HepG2 (cell line): ENCODE results near the gene DNAJC12. TPM values are rescaled to one million over a fixed set of nuclear protein-coding genes. Genes with fewer than 3 reads are reported as not detected.

Experiments
- BCL3 ChIP-seq: sonication (generic); formaldehyde crosslinking; IDR thresholded peaks from 2 replicates; pipeline ENCODE4 v1.5.1; 2020; ENCODE audit warnings: mild to moderate bottlenecking, missing genetic modification reagents, moderate library complexity
- IRF9 ChIP-seq: sonication (generic); formaldehyde crosslinking; IDR thresholded peaks from 2 replicates; pipeline ENCODE4 v1.8.0; 2022; ENCODE audit warnings: missing genetic modification reagents, mild to moderate bottlenecking, borderline replicate concordance
- NR2F6 ChIP-seq, 2 experiments: IDR thresholded peaks; 2 replicates each; pipeline ENCODE4 v1.6.1; 2016; ENCODE audit warnings: antibody characterized with exemption in 1 of 2, mild to moderate bottlenecking in 1 of 2
- SMAD9 ChIP-seq: sonication (generic); formaldehyde crosslinking; IDR thresholded peaks from 2 replicates; pipeline ENCODE4 v1.5.1; 2020; ENCODE audit warnings: mild to moderate bottlenecking, missing genetic modification reagents
- ZBTB40 ChIP-seq, 2 experiments: fragments of 450-650 bp in 1 of 2; sonication (generic) in 1 of 2; formaldehyde crosslinking in 1 of 2; IDR thresholded peaks; 2 replicates each; pipeline versions ENCODE4 v1.6.1 to v1.8.0; 2016 to 2022; ENCODE audit warnings: antibody characterized with exemption in 1 of 2, mild to moderate bottlenecking in 1 of 2, missing genetic modification reagents in 1 of 2
- ZBTB8A ChIP-seq: sonication (generic); formaldehyde crosslinking; IDR thresholded peaks from 2 replicates; pipeline ENCODE4 v1.4.0; 2020; ENCODE audit warnings: mild to moderate bottlenecking, low read depth, missing genetic modification reagents, borderline replicate concordance
- ZFAT ChIP-seq: sonication (generic); formaldehyde crosslinking; conservative IDR thresholded peaks from 2 replicates; pipeline ENCODE4 v1.8.1; 2023; ENCODE audit warnings: missing genetic modification reagents, inconsistent platforms
- ZNF280D ChIP-seq: sonication (generic); formaldehyde crosslinking; IDR thresholded peaks from 2 replicates; pipeline ENCODE4 v1.5.1; 2020; ENCODE audit warnings: mild to moderate bottlenecking, missing genetic modification reagents
- ZNF343 ChIP-seq: sonication (generic); formaldehyde crosslinking; IDR thresholded peaks from 2 replicates; pipeline ENCODE4 v1.4.0; 2020; ENCODE audit warnings: mild to moderate bottlenecking, missing genetic modification reagents
- ZNF605 ChIP-seq: sonication (generic); formaldehyde crosslinking; IDR thresholded peaks from 2 replicates; pipeline ENCODE4 v1.8.0; 2022; ENCODE audit warnings: mild to moderate bottlenecking, missing genetic modification reagents
- ZNF614 ChIP-seq: IDR thresholded peaks from 2 replicates; pipeline ENCODE4 v1.6.1; 2018; ENCODE audit warnings: missing biosample characterization, missing genetic modification reagents, inconsistent platforms, borderline replicate concordance
- ZNF670 ChIP-seq: sonication (generic); formaldehyde crosslinking; IDR thresholded peaks from 2 replicates; pipeline ENCODE4 v1.8.0; 2022; ENCODE audit warnings: mild to moderate bottlenecking, missing genetic modification reagents, borderline replicate concordance
- ZNF761 ChIP-seq: sonication (generic); formaldehyde crosslinking; conservative IDR thresholded peaks from 2 replicates; pipeline ENCODE4 v1.4.0; 2020; ENCODE audit warnings: mild to moderate bottlenecking, missing genetic modification reagents
- polyA plus RNA-seq, 8 experiments: library from polyadenylated mRNA; depleted of rRNA in 3 of 8; stranded (reverse) in 7 of 8; unstranded in 1 of 8; fragments of >200 nt; fragmentation: Illumina TruSeq in 4 of 8; extraction: Trizol in 4 of 8; gene quantifications; 2 replicates each; pipeline versions ENCODE4 v1.2.1 to v1.2.3, GENCODE V29; 2011 to 2016; ENCODE audit warnings: low read depth in 4 of 8, missing spikeins in 1 of 8, mixed read lengths in 1 of 8; ENCODE audit not compliant: insufficient read depth in 1 of 8
- total RNA-seq, 5 experiments: library from RNA; depleted of rRNA; stranded (reverse); fragments of >200 nt; fragmentation: Illumina TruSeq; extraction: Trizol; gene quantifications; 2 replicates each; pipeline ENCODE4 v1.2.3, GENCODE V29; 2016; ENCODE audit warnings: low read depth in 1 of 5

DNAJC12 gene
- total and polyA plus RNA-seq, 2 of the 13 experiments (the other 11 are each of a cell fraction or from before 2014, with no cell fraction given), result 11.6 to 43.9 TPM

GRCh38 chr10:67849331-67850011 lies 11.5 kb upstream of the DNAJC12 start (continued):
- TF ChIP-seq ZBTB40 (IDR thresholded peaks at IDR 0.05) (no peak), ZBTB40 (CRISPR knock-in tag; IDR thresholded peaks at IDR 0.05) (0 out of 2 replicates have a peak, but pooled peaks have one; percentile 39), ZNF605 (CRISPR knock-in tag) (no peak; the same call in none of the 2 replicates), ZNF614 (CRISPR knock-in tag) (no peak), NR2F6 (IDR thresholded peaks at IDR 0.05) (no peak), NR2F6 (CRISPR knock-in tag; IDR thresholded peaks at IDR 0.05) (peak; percentile 42; the same call in 1 of the 2 replicates), IRF9 (CRISPR knock-in tag) (no peak), ZNF670 (CRISPR knock-in tag) (no peak), ZNF343 (no peak), ZNF761 (CRISPR knock-in tag) (no peak), ZNF280D (CRISPR knock-in tag) (no peak), SMAD9 (CRISPR knock-in tag) (no peak; the same call in 1 of the 2 replicates), ZFAT (CRISPR knock-in tag) (no peak), BCL3 (no peak; the same call in 1 of the 2 replicates), ZBTB8A (no peak)
